Endothelial cell of umbilical vein (primary cell): Measurements from ENCODE around the gene ZNF280C. TPM values are rescaled to one million over a fixed set of nuclear protein-coding genes. Genes with fewer than 3 reads are reported as not detected.

Experiments used
- BruUV-seq: library from RNA; stranded (reverse); fragments of 400-500 nt; replicated peaks from 2 replicates; lab custom pipeline; 2021; lab: Mats Ljungman, UMichigan
- CTCF ChIA-PET: fragments of 300-600, 350-600 bp; sonication (Branson Sonifier 250); formaldehyde crosslinking; loops from one replicate; lab custom pipeline; 2021; ENCODE audit warnings: antibody characterized with exemption, inconsistent platforms; lab: Charles Lee
- POLR2A ChIA-PET: fragments of 300-600, 350-600 bp; sonication (Branson Sonifier 250); formaldehyde crosslinking; loops from one replicate; lab custom pipeline; 2021; ENCODE audit warnings: antibody characterized with exemption, inconsistent platforms; lab: Charles Lee
- DNase-seq: peaks from one replicate; pipeline ENCODE4 v3.0.0-alpha.2; 2011; ENCODE audit warnings: low read depth, low spot score
- FAIRE-seq: peaks from 2 replicates; lab custom pipeline; 2011; peaks lifted over from hg19 to GRCh38; lab: Jason Lieb, UNC
- H2AFZ ChIP-seq: 2 replicates; pipeline ENCODE4 v1.6.0; 2012; ENCODE audit warnings: low read depth, low read length, control low read depth, inconsistent platforms
- H3K27ac ChIP-seq: 2 replicates; pipeline ENCODE4 v1.5.1; 2011; ENCODE audit warnings: low read depth, mild to moderate bottlenecking, control low read depth, low read length, moderate library complexity; ENCODE audit not compliant: insufficient read depth
- H3K27me3 ChIP-seq, 2 experiments: 2 replicates each; pipeline versions ENCODE4 v1.6.0 to v1.6.1; 2011; ENCODE audit warnings: low read length in 2 of 2, mixed read lengths in 1 of 2; ENCODE audit not compliant: control insufficient read depth in 2 of 2, insufficient read depth in 2 of 2
- H3K36me3 ChIP-seq, 2 experiments: 2 replicates in 1 of 2; 3 replicates in 1 of 2; pipeline ENCODE4 v1.5.1; 2011; ENCODE audit warnings: low read length in 2 of 2, mild to moderate bottlenecking in 1 of 2, moderate library complexity in 1 of 2; ENCODE audit not compliant: control insufficient read depth in 2 of 2, insufficient read depth in 2 of 2; ENCODE audit errors: extremely low read depth in 1 of 2
- H3K4me1 ChIP-seq: 3 replicates; pipeline ENCODE4 v1.5.1; 2011; ENCODE audit warnings: mild to moderate bottlenecking, low read length; ENCODE audit not compliant: control insufficient read depth, insufficient read depth; ENCODE audit errors: extremely low read depth
- H3K4me2 ChIP-seq: 2 replicates; pipeline ENCODE4 v1.6.1; 2011; ENCODE audit warnings: low read length, control low read depth, mixed read lengths; ENCODE audit not compliant: insufficient read depth
- H3K4me3 ChIP-seq, 3 experiments: fragments of 200-600 bp in 1 of 3; sonication (generic), shearing (Covaris generic) in 1 of 3; replicated peaks in 1 of 3; 2 replicates each; pipeline ENCODE4 v1.5.1; 2011 to 2016; ENCODE audit warnings: control low read depth in 3 of 3, low read length in 3 of 3, mild to moderate bottlenecking in 2 of 3, inconsistent platforms in 1 of 3, low read depth in 1 of 3, moderate library complexity in 1 of 3; ENCODE audit not compliant: insufficient read depth in 1 of 3
- H3K79me2 ChIP-seq: 2 replicates; pipeline ENCODE4 v1.6.0; 2012; ENCODE audit warnings: low read length, inconsistent platforms; ENCODE audit not compliant: control insufficient read depth, insufficient read depth
- H3K9ac ChIP-seq: replicated peaks from 2 replicates; pipeline ENCODE3; 2011; ENCODE audit warnings: low read length, control low read depth; ENCODE audit not compliant: insufficient read depth; ENCODE audit errors: extremely low read depth
- H3K9me1 ChIP-seq: replicated peaks from 3 replicates; pipeline ENCODE4 v1.6.0; 2011; ENCODE audit warnings: mild to moderate bottlenecking, low read length; ENCODE audit not compliant: control insufficient read depth, insufficient read depth; ENCODE audit errors: extremely low read depth
- H3K9me3 ChIP-seq: replicated peaks from 2 replicates; pipeline ENCODE4 v1.5.1; 2012; ENCODE audit warnings: low read length, inconsistent platforms; ENCODE audit not compliant: control insufficient read depth, insufficient read depth
- H4K20me1 ChIP-seq: replicated peaks from 2 replicates; pipeline ENCODE3; 2011; ENCODE audit warnings: mild to moderate bottlenecking, low read length; ENCODE audit not compliant: control insufficient read depth, insufficient read depth; ENCODE audit errors: extremely low read depth
- CTCF ChIP-seq, 2 donors: IDR thresholded peaks; 1 replicate in 1 of 2; 2 replicates in 1 of 2; pipeline ENCODE4 v1.5.1; 2011; ENCODE audit warnings: low read length in 2 of 2, mild to moderate bottlenecking in 2 of 2, moderate library complexity in 2 of 2, control low read depth in 1 of 2, inconsistent platforms in 1 of 2, low read depth in 1 of 2; ENCODE audit not compliant: insufficient read depth in 1 of 2; ENCODE audit errors: extremely low read depth in 1 of 2
- EZH2 ChIP-seq: IDR thresholded peaks from 2 replicates; pipeline ENCODE4 v1.6.1; 2012; ENCODE audit warnings: borderline replicate concordance, low read depth, mild to moderate bottlenecking, moderate library complexity, low read length, inconsistent platforms; ENCODE audit not compliant: severe bottlenecking
- FOS ChIP-seq: IDR thresholded peaks from 2 replicates; pipeline ENCODE4 v1.6.1; 2011; ENCODE audit warnings: mild to moderate bottlenecking, low read length, moderate library complexity, borderline replicate concordance; ENCODE audit not compliant: insufficient read depth
- GATA2 ChIP-seq: IDR thresholded peaks from 2 replicates; pipeline ENCODE4 v1.7.0; 2011; ENCODE audit warnings: low read depth, mild to moderate bottlenecking, moderate library complexity, mixed read lengths, low read length; ENCODE audit not compliant: insufficient read length, insufficient read depth
- JUN ChIP-seq: IDR thresholded peaks from 2 replicates; pipeline ENCODE4 v1.6.1; 2011; ENCODE audit warnings: borderline replicate concordance, low read depth; ENCODE audit not compliant: insufficient read length, insufficient read depth
- MAX ChIP-seq: IDR thresholded peaks from 2 replicates; pipeline ENCODE4 v1.6.1; 2011; ENCODE audit not compliant: insufficient read depth, insufficient read length
- MYC ChIP-seq: IDR thresholded peaks from one replicate; pipeline ENCODE4 v1.6.1; 2011; ENCODE audit warnings: mild to moderate bottlenecking, low read depth, low read length
- POLR2A ChIP-seq: IDR thresholded peaks from 2 replicates; pipeline ENCODE4 v1.6.1; 2012; ENCODE audit warnings: low read depth, mild to moderate bottlenecking, control low read depth, low read length
- POLR2AphosphoS5 ChIP-seq: IDR thresholded peaks from 2 replicates; pipeline ENCODE4 v1.6.1; 2012; ENCODE audit warnings: low read depth, mild to moderate bottlenecking, control low read depth, low read length, moderate library complexity; ENCODE audit not compliant: insufficient read depth
- dilution Hi-C: fragments of 300-500 bp; cut with MboI; formaldehyde crosslinking; loops from one replicate; pipeline ENCODE4 v1.15.0; 2019; ENCODE audit warnings: low sequenced_read_pairs; ENCODE audit not compliant: extremely low pct_ligation_motif_present
- intact Hi-C: fragments of 100-400 bp; cut with micrococcal nuclease; formaldehyde crosslinking; loops from one replicate; pipeline ENCODE4 v1.10.0; 2022
- polyA plus RNA-seq, 4 experiments: library from polyadenylated mRNA; depleted of rRNA in 3 of 4; stranded (reverse) in 3 of 4; unstranded in 1 of 4; fragments of >200 nt; gene quantifications; 2 replicates each; pipeline versions ENCODE4 v1.2.1 to v1.2.3, GENCODE V29; 2011 to 2012; ENCODE audit warnings: missing spikeins in 1 of 4
- total RNA-seq: library from RNA; stranded (reverse); gene quantifications from 2 replicates; pipeline ENCODE4 v1.2.3, GENCODE V29; 2021

The ZNF280C gene
- total and polyA plus RNA-seq, 2 donors (not counting 3 experiments of a cell fraction or from before 2014, with no cell fraction given), result 3.2 to 7.7 TPM

GRCh38 chrX:130167040-130167439 lies 101.7 kb downstream of the ZNF280C start:
- peak overlapping the region; percentile 92 for H3K4me2 ChIP-seq
- H2AFZ ChIP-seq, result no peak overlapping the region
- no peaks in the 10 kb centered on the region for H4K20me1 ChIP-seq
- peaks cover 5% of the 10 kb centered on the region for H3K79me2 ChIP-seq
- H3K27me3 ChIP-seq, result no peaks in the 10 kb centered on the region
- no peaks in the 10 kb centered on the region for H3K9me1 ChIP-seq
- H3K9me3 ChIP-seq, result no peaks in the 10 kb centered on the region
- dilution Hi-C loops (no loop called here), intact Hi-C loops (loop anchor here (2.0 kb wide), 2 partner anchors 46 to 82 kb away; no protein-coding TSS in a partner anchor)
- peak overlapping the region in 1 of 3 experiments; percentile 91 for H3K4me3 ChIP-seq
- no peaks in the 10 kb centered on the region for H3K36me3 ChIP-seq
- H3K9ac ChIP-seq, result no peak overlapping the region
- POLR2A ChIA-PET, result no interaction called here
- CTCF ChIA-PET, result no interaction called here
- peaks cover 17% of the 10 kb centered on the region for H3K4me1 ChIP-seq
- DNase-seq, result peak; percentile 31
- no peak for FAIRE-seq
- H3K27ac ChIP-seq, result no peak overlapping the region
- BruUV-seq, result no TSS peak
- no peak for TF ChIP-seq POLR2AphosphoS5
- no peak for TF ChIP-seq GATA2
- TF ChIP-seq FOS, result no peak
- TF ChIP-seq CTCF (IDR thresholded peaks at IDR 0.05; ENCODE audit: extremely low read depth in 1 of 2, insufficient read depth in 1 of 2, low read depth in 1 of 2, low read length in 2 of 2), result no peak
- TF ChIP-seq JUN, result no peak
- no peak for TF ChIP-seq MAX
- no peak for TF ChIP-seq POLR2A
- no peak for TF ChIP-seq EZH2
- TF ChIP-seq MYC, result no peak
